Heart left ventricle (tissue), 13 donors: Measurements from ENCODE around the gene XRCC3.

Source experiments
- CTCF ChIP-seq, 12 donors: fragments of 200-600 bp; sonication (generic) in 4 of 12; IDR thresholded peaks; one replicate each; pipeline versions ENCODE4 v1.5.0 to v1.8.0; 2018 to 2022; ENCODE audit warnings: antibody characterized with exemption in 12 of 12, mild to moderate bottlenecking in 5 of 12
- POLR2A ChIP-seq, 2 donors: fragments of 450-650 bp; IDR thresholded peaks; one replicate each; pipeline ENCODE4 v1.6.1; 2017; ENCODE audit warnings: antibody characterized with exemption in 2 of 2, mild to moderate bottlenecking in 2 of 2, moderate library complexity in 2 of 2
- donor health status: ischemic (EF 13 %, LVEDD 7.1; RV severe dilation, severe dysfunction).
- donor health status: DM: no; HTN: yes; CAD: no.
- donor health status: DM: no; HTN: no; CAD: no.
- donor health status: ischemic (EF 25% LVEDD 6.9; RV normal size, moderate dysfunction).
- donor health status: ischemic (EF 25% LVEDD 5.7; RV mildly dilated, moderate dysfunction).
- donor health status: ischemic (EF 35%, LVEDD 5.7; RV mildly dilated, moderate dysfunction).
- donor health status: nonischemic (EF 11% LVEDD 7.7; RV severe dilation, severe dysfunction).
- donor health status: DM: yes; HTN: yes; CAD: no.
- donor health status: PGD.
- donor health status: ischemic (EF 29% LVEDD 5.4; RV normal size, mild dysfunction).
- donor health status: nonischemic (EF 23%, LVEDD 6.1; RV moderate dilation, normal function).

DNA sequence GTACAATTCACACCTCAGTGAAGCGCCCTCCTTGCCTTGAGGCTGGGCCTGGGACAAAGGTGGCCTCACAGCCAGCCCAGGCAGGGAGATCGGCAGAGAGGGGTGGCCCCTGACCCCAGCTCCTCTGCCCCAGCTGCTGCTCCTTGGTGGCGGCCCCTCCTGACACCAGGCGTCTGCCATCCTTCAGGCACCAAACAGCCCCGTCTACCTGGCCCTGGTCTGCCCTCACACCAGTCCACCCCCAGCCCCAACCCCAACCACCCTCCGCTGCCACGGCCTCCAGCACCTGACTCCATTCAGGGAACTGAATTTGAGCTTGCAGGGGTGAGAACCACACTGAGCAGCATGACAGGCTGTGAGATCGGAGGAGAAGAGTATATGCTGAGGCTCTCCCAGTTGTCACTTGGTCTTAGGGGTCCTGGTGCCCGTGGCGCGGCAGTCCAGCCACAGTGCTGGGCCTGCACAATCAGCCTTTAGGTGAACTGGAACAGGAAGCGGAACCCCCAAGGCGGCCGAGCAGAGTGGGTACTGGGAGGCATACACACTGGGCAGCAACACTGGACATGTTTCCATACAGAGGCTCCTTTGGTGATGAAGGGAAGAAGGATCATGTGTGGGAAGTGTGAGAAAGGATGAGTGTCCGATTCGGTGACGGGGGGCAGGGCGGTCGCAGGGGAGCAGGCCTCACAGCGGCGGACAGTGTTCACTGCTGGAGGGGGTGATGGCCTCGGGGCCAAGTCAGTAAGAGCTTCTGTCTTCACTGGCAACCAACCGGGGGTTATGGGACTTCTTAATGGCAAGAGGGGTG, 19.0 kb upstream of the XRCC3 start:
- TF ChIP-seq CTCF (IDR thresholded peaks at IDR 0.05) (no peak), POLR2A (IDR thresholded peaks at IDR 0.05) (no peak)
